ENCODE data around the gene MALSU1. TPM values are rescaled to one million over a fixed set of nuclear protein-coding genes. Genes with fewer than 3 reads are reported as not detected.

The MALSU1 gene
- total RNA-seq, 2 donors from 2014 or later: 6.3 to 57.9 TPM

- TF ChIP-seq CTCF (IDR thresholded peaks at IDR 0.05) (no peak), POLR2A (IDR thresholded peaks at IDR 0.05) (no peak)
- no peak for ATAC-seq
- no peak for DNase-seq
- Histone ChIP-seq H3K4me3 (no peak overlapping the region), H3K27ac (no peak overlapping the region), H3K9me3 (no peaks in the 10 kb centered on the region), H3K36me3 (replicated peaks in 1 of 2; ENCODE audit: insufficient read depth in 1 of 2, low read depth in 2 of 2) (no peaks in the 10 kb centered on the region), H3K4me1 (no peaks in the 10 kb centered on the region), H3K27me3 (no peaks in the 10 kb centered on the region)
- 86 to 90% methylated on average over 6 of the region's 6 CpGs for WGBS, 2 donors
- intact Hi-C loops (cut with DNase I): no loop called here
These were observed 46.5 kb downstream of the MALSU1 start for GRCh38 chr7:23345601-23346000.

- no peaks in the 10 kb centered on the region for H3K9me3 ChIP-seq
- H3K27me3 ChIP-seq: no peaks in the 10 kb centered on the region
- no peaks in the 10 kb centered on the region for H3K36me3 ChIP-seq (replicated peaks in 1 of 2; ENCODE audit: insufficient read depth in 1 of 2, low read depth in 2 of 2)
- no peak overlapping the region for H3K4me3 ChIP-seq
- intact Hi-C loops (cut with DNase I): no loop called here
- H3K4me1 ChIP-seq: no peaks in the 10 kb centered on the region
- TF ChIP-seq CTCF (IDR thresholded peaks at IDR 0.05): no peak
- no peak for TF ChIP-seq POLR2A (IDR thresholded peaks at IDR 0.05)
- 57 to 77% methylated on average over 8 of the region's 8 CpGs for WGBS, 2 donors
- ATAC-seq (no peak), DNase-seq (no peak)
- no peak overlapping the region for H3K27ac ChIP-seq
These were observed 47.2 kb downstream of the MALSU1 start for GRCh38 chr7:23346316-23346715.

- Histone ChIP-seq H3K36me3 (replicated peaks in 1 of 2; ENCODE audit: insufficient read depth in 1 of 2, low read depth in 2 of 2) (no peaks in the 10 kb centered on the region), H3K9me3 (no peaks in the 10 kb centered on the region), H3K27me3 (no peaks in the 10 kb centered on the region), H3K27ac (no peak overlapping the region), H3K4me3 (no peak overlapping the region), H3K4me1 (no peaks in the 10 kb centered on the region)
- WGBS, 2 donors: 75 to 93% methylated on average over 9 of the region's 9 CpGs
- TF ChIP-seq CTCF (IDR thresholded peaks at IDR 0.05): no peak
- TF ChIP-seq POLR2A (IDR thresholded peaks at IDR 0.05): no peak
- DNase-seq (no peak), ATAC-seq (no peak)
- intact Hi-C loops (cut with DNase I): no loop called here
These were observed 48.0 kb downstream of the MALSU1 start for GRCh38 chr7:23347033-23347681.

GRCh38 chr7:23347682-23348180 is 48.6 kb downstream of the MALSU1 start:
- no peak for DNase-seq
- Histone ChIP-seq H3K36me3 (replicated peaks in 1 of 2; ENCODE audit: insufficient read depth in 1 of 2, low read depth in 2 of 2) (no peaks in the 10 kb centered on the region), H3K27ac (no peak overlapping the region), H3K4me1 (no peaks in the 10 kb centered on the region), H3K9me3 (no peaks in the 10 kb centered on the region), H3K4me3 (no peak overlapping the region), H3K27me3 (no peaks in the 10 kb centered on the region)
- 61 to 87% methylated on average over 8 of the region's 8 CpGs for WGBS, 2 donors
- ATAC-seq: no peak
- TF ChIP-seq CTCF (IDR thresholded peaks at IDR 0.05) (no peak), POLR2A (IDR thresholded peaks at IDR 0.05) (no peak)
- intact Hi-C loops (cut with DNase I): no loop called here

Data from body of pancreas (tissue), 4 donors.